ENCODE measurements around the gene KCNC1.

Gene KCNC1

GRCh38 chr11:17812865-17813187, 78.2 kb downstream of the KCNC1 start:
- Mint-ChIP-seq H3K4me3 (no peak overlapping the region), H3K27ac (no peak overlapping the region), H3K9me3 (peaks cover 0 to 1% of the 10 kb centered on the region in 2 donors), H3K27me3 (no peaks in the 10 kb centered on the region), H3K4me1 (ENCODE audit: low read depth in 2 of 2) (peaks cover 3 to 4% of the 10 kb centered on the region in 2 donors), H3K36me3 (ENCODE audit: insufficient read depth) (peaks cover 9% of the 10 kb centered on the region)
- DNase-seq = no peak
- no peak for ATAC-seq (replicated peaks)

- DNase-seq (no peak), ATAC-seq (replicated peaks) (no peak)
- H3K4me1 Mint-ChIP-seq (ENCODE audit: low read depth in 2 of 2) = peaks cover 4% of the 10 kb centered on the region in 2 donors
- no peak overlapping the region for H3K4me3 Mint-ChIP-seq
- peaks cover 9% of the 10 kb centered on the region for H3K36me3 Mint-ChIP-seq (ENCODE audit: insufficient read depth)
- H3K9me3 Mint-ChIP-seq = peaks cover 0 to 1% of the 10 kb centered on the region in 2 donors
- H3K27me3 Mint-ChIP-seq = no peaks in the 10 kb centered on the region
- no peak overlapping the region for H3K27ac Mint-ChIP-seq
Measured at GRCh38 chr11:17813391-17814059, 78.9 kb downstream of the KCNC1 start.

GRCh38 chr11:17814546-17814945, 80.0 kb downstream of the KCNC1 start:
- Mint-ChIP-seq H3K4me1 (ENCODE audit: low read depth in 2 of 2) (peaks cover 5 to 7% of the 10 kb centered on the region in 2 donors), H3K4me3 (no peak overlapping the region), H3K27me3 (no peaks in the 10 kb centered on the region), H3K9me3 (no peaks in the 10 kb centered on the region), H3K27ac (no peak overlapping the region), H3K36me3 (ENCODE audit: insufficient read depth) (peaks cover 9% of the 10 kb centered on the region)
- DNase-seq (no peak), ATAC-seq (replicated peaks) (no peak)

GRCh38 chr11:17816232-17816931, 81.8 kb downstream of the KCNC1 start:
- no peak for DNase-seq
- H3K4me3 Mint-ChIP-seq = no peak overlapping the region
- ATAC-seq (replicated peaks) = no peak
- H3K36me3 Mint-ChIP-seq (ENCODE audit: insufficient read depth) = peaks cover 9% of the 10 kb centered on the region
- no peak overlapping the region for H3K27ac Mint-ChIP-seq
- no peaks in the 10 kb centered on the region for H3K9me3 Mint-ChIP-seq
- peaks cover 4% of the 10 kb centered on the region in 2 donors for H3K4me1 Mint-ChIP-seq (ENCODE audit: low read depth in 2 of 2)
- H3K27me3 Mint-ChIP-seq = no peaks in the 10 kb centered on the region

GRCh38 chr11:17821648-17822400, 87.2 kb downstream of the KCNC1 start:
- H3K9me3 Mint-ChIP-seq = no peaks in the 10 kb centered on the region
- no peak overlapping the region for H3K4me3 Mint-ChIP-seq
- peaks cover 3% of the 10 kb centered on the region for H3K36me3 Mint-ChIP-seq (ENCODE audit: insufficient read depth)
- H3K27me3 Mint-ChIP-seq = no peaks in the 10 kb centered on the region
- DNase-seq (no peak), ATAC-seq (replicated peaks) (no peak)
- no peak overlapping the region for H3K27ac Mint-ChIP-seq
- H3K4me1 Mint-ChIP-seq (ENCODE audit: low read depth in 2 of 2) = peaks cover 4% of the 10 kb centered on the region in 2 donors

- ATAC-seq (replicated peaks) (no peak), DNase-seq (no peak)
- Mint-ChIP-seq H3K36me3 (ENCODE audit: insufficient read depth) (peaks cover 3% of the 10 kb centered on the region), H3K4me1 (ENCODE audit: low read depth in 2 of 2) (peaks cover 4% of the 10 kb centered on the region in 2 donors), H3K27ac (no peak overlapping the region), H3K27me3 (no peaks in the 10 kb centered on the region), H3K4me3 (no peak overlapping the region), H3K9me3 (no peaks in the 10 kb centered on the region)
Measured at GRCh38 chr11:17822401-17822781, 87.8 kb downstream of the KCNC1 start.

- ATAC-seq (replicated peaks) (no peak), DNase-seq (no peak)
- Mint-ChIP-seq H3K36me3 (ENCODE audit: insufficient read depth) (peaks cover 3% of the 10 kb centered on the region), H3K4me1 (ENCODE audit: low read depth in 2 of 2) (no peaks in the 10 kb centered on the region), H3K9me3 (no peaks in the 10 kb centered on the region), H3K4me3 (no peak overlapping the region), H3K27me3 (no peaks in the 10 kb centered on the region), H3K27ac (no peak overlapping the region)
Measured at GRCh38 chr11:17827006-17827405, 92.4 kb downstream of the KCNC1 start.

- H3K36me3 Mint-ChIP-seq (ENCODE audit: insufficient read depth) = peaks cover 4% of the 10 kb centered on the region
Measured at GRCh38 chr11:17828311-17828751, 93.8 kb downstream of the KCNC1 start.

GRCh38 chr11:17831228-17831627, 96.6 kb downstream of the KCNC1 start:
- DNase-seq = no peak
- H3K27ac Mint-ChIP-seq = no peak overlapping the region
- H3K4me3 Mint-ChIP-seq = no peak overlapping the region
- H3K36me3 Mint-ChIP-seq (ENCODE audit: insufficient read depth) = peaks cover 5% of the 10 kb centered on the region
- H3K9me3 Mint-ChIP-seq = no peaks in the 10 kb centered on the region
- no peaks in the 10 kb centered on the region for H3K4me1 Mint-ChIP-seq (ENCODE audit: low read depth in 2 of 2)
- H3K27me3 Mint-ChIP-seq = no peaks in the 10 kb centered on the region
- ATAC-seq (replicated peaks) = no peak

More at GRCh38 chr11:17828311-17828751, 93.8 kb downstream of the KCNC1 start:
- ATAC-seq (replicated peaks) = no peak
- DNase-seq = no peak
- Mint-ChIP-seq H3K9me3 (no peaks in the 10 kb centered on the region), H3K4me1 (ENCODE audit: low read depth in 2 of 2) (no peaks in the 10 kb centered on the region), H3K27ac (no peak overlapping the region), H3K27me3 (no peaks in the 10 kb centered on the region), H3K4me3 (no peak overlapping the region)

GRCh38 chr11:17831883-17832282, 97.3 kb downstream of the KCNC1 start:
- H3K4me1 Mint-ChIP-seq (ENCODE audit: low read depth in 2 of 2) = no peaks in the 10 kb centered on the region
- H3K9me3 Mint-ChIP-seq = no peaks in the 10 kb centered on the region
- no peak overlapping the region for H3K27ac Mint-ChIP-seq
- no peaks in the 10 kb centered on the region for H3K27me3 Mint-ChIP-seq
- H3K4me3 Mint-ChIP-seq = no peak overlapping the region
- DNase-seq (no peak), ATAC-seq (replicated peaks) (no peak)
- H3K36me3 Mint-ChIP-seq (ENCODE audit: insufficient read depth) = peaks cover 5% of the 10 kb centered on the region

All from effector memory CD8-positive, alpha-beta T cell (primary cell).